Keratinocyte (primary cell): ENCODE measurements around the gene PRPF40B. TPM values are rescaled to one million over a fixed set of nuclear protein-coding genes. Genes with fewer than 3 reads are reported as not detected.

ENCODE experiments used
- DNase-seq: peaks from one replicate; pipeline ENCODE4 v3.0.0-alpha.2; 2011; ENCODE audit warnings: low read depth, missing footprints, low spot score
- FAIRE-seq: peaks from 2 replicates; lab custom pipeline; 2011; peaks lifted over from hg19 to GRCh38; lab: Jason Lieb, UNC
- H2AFZ ChIP-seq: 2 replicates; pipeline ENCODE4 v1.6.0; 2012; ENCODE audit warnings: low read length, control low read depth, inconsistent platforms; ENCODE audit not compliant: control insufficient read depth
- H3K27ac ChIP-seq: 2 replicates; pipeline ENCODE4 v1.5.1; 2011; ENCODE audit warnings: low read length; ENCODE audit not compliant: control insufficient read depth, insufficient read depth
- H3K27me3 ChIP-seq: 3 replicates; pipeline ENCODE4 v1.6.0; 2011; ENCODE audit warnings: low read length; ENCODE audit not compliant: control insufficient read depth, insufficient read depth; ENCODE audit errors: extremely low read depth
- H3K36me3 ChIP-seq, 2 experiments: 2 replicates in 1 of 2; 3 replicates in 1 of 2; pipeline ENCODE4 v1.5.1; 2011; ENCODE audit warnings: low read length in 2 of 2, mild to moderate bottlenecking in 1 of 2; ENCODE audit not compliant: control insufficient read depth in 2 of 2, insufficient read depth in 2 of 2; ENCODE audit errors: extremely low read depth in 1 of 2
- H3K4me1 ChIP-seq: 3 replicates; pipeline ENCODE4 v1.5.1; 2011; ENCODE audit warnings: low read length; ENCODE audit not compliant: control insufficient read depth, insufficient read depth; ENCODE audit errors: extremely low read depth
- H3K4me2 ChIP-seq: 3 replicates; pipeline ENCODE4 v1.6.0; 2011; ENCODE audit warnings: low read depth, low read length; ENCODE audit not compliant: control insufficient read depth, insufficient read depth; ENCODE audit errors: extremely low read depth
- H3K4me3 ChIP-seq, 3 experiments: fragments of 200-600 bp in 1 of 3; sonication (generic) in 1 of 3; 2 replicates in 2 of 3; 3 replicates in 1 of 3; pipeline ENCODE4 v1.5.1; 2011 to 2016; ENCODE audit warnings: low read length in 3 of 3, mild to moderate bottlenecking in 3 of 3, control low read depth in 2 of 3, inconsistent platforms in 1 of 3, low read depth in 1 of 3, mixed read lengths in 1 of 3, mixed run types in 1 of 3, moderate library complexity in 1 of 3; ENCODE audit not compliant: control insufficient read depth in 2 of 3, insufficient read depth in 2 of 3; ENCODE audit errors: extremely low read depth in 1 of 3
- H3K79me2 ChIP-seq: 2 replicates; pipeline ENCODE4 v1.6.0; 2012; ENCODE audit warnings: low read length; ENCODE audit not compliant: control insufficient read depth, insufficient read depth
- H3K9ac ChIP-seq: 3 replicates; pipeline ENCODE4 v1.6.0; 2011; ENCODE audit warnings: low read length; ENCODE audit not compliant: control insufficient read depth, insufficient read depth; ENCODE audit errors: extremely low read depth
- H3K9me1 ChIP-seq: 3 replicates; pipeline ENCODE4 v1.6.0; 2011; ENCODE audit warnings: low read length; ENCODE audit not compliant: control insufficient read depth, insufficient read depth; ENCODE audit errors: extremely low read depth
- H3K9me3 ChIP-seq: 2 replicates; pipeline ENCODE4 v1.5.1; 2012; ENCODE audit warnings: low read depth, low read length; ENCODE audit not compliant: control insufficient read depth
- H4K20me1 ChIP-seq: 3 replicates; pipeline ENCODE4 v1.6.0; 2011; ENCODE audit warnings: low read length; ENCODE audit not compliant: control insufficient read depth, insufficient read depth; ENCODE audit errors: extremely low read depth
- CTCF ChIP-seq, 3 experiments: IDR thresholded peaks in 1 of 3; conservative IDR thresholded peaks in 1 of 3; optimal IDR thresholded peaks in 1 of 3; 2 replicates in 2 of 3; 3 replicates in 1 of 3; pipeline versions ENCODE3 to v1.5.1; 2011; ENCODE audit warnings: low read length in 3 of 3, mild to moderate bottlenecking in 3 of 3, moderate library complexity in 2 of 3, control low read depth in 1 of 3, inconsistent platforms in 1 of 3; ENCODE audit not compliant: insufficient read depth in 2 of 3; ENCODE audit errors: extremely low read depth in 1 of 3
- EZH2 ChIP-seq: IDR thresholded peaks from one replicate; pipeline ENCODE4 v1.6.1; 2012; ENCODE audit warnings: inconsistent platforms, mild to moderate bottlenecking, low read length, moderate library complexity
- dilution Hi-C: fragments of 300-500 bp; cut with MboI; formaldehyde crosslinking; loops from one replicate; pipeline ENCODE4 v1.7.0; 2020; ENCODE audit warnings: low sequenced_read_pairs; ENCODE audit not compliant: extremely low pct_ligation_motif_present
- polyA plus RNA-seq, 5 experiments: library from polyadenylated mRNA; depleted of rRNA in 3 of 5; stranded (reverse) in 3 of 5; stranded (forward) in 1 of 5; unstranded in 1 of 5; fragments of >200 nt; gene quantifications; 1 replicate in 1 of 5; 2 replicates in 3 of 5; 3 replicates in 1 of 5; pipeline versions ENCODE4 v1.2.1 to v1.2.3, GENCODE V29; 2011 to 2012; ENCODE audit warnings: missing spikeins in 2 of 5, low read depth in 1 of 5, low replicate concordance in 1 of 5

PRPF40B gene
- polyA plus RNA-seq, 1 donor (not counting 4 experiments of a cell fraction or from before 2014, with no cell fraction given): 12.7 TPM

- DNase-seq: no peak
These were observed 47.8 kb downstream of the PRPF40B start for GRCh38 chr12:49671031-49671765.

GRCh38 chr12:49672301-49673217 lies 49.2 kb downstream of the PRPF40B start:
- Histone ChIP-seq H3K27me3 (peaks cover 9% of the 10 kb centered on the region), H3K36me3 (no peaks in the 10 kb centered on the region), H3K4me1 (no peaks in the 10 kb centered on the region), H3K79me2 (no peaks in the 10 kb centered on the region), H3K4me2 (no peak overlapping the region), H3K27ac (no peak overlapping the region), H3K9me1 (no peaks in the 10 kb centered on the region), H2AFZ (no peak overlapping the region), H3K9me3 (no peaks in the 10 kb centered on the region), H4K20me1 (no peaks in the 10 kb centered on the region), H3K4me3 (no peak overlapping the region), H3K9ac (no peak overlapping the region)
- DNase-seq: no peak
- no peak for TF ChIP-seq EZH2
- TF ChIP-seq CTCF (optimal IDR thresholded peaks at IDR 0.05 in 1 of 3, IDR thresholded peaks at IDR 0.05 in 1 of 3, conservative IDR thresholded peaks at IDR 0.05 in 1 of 3; ENCODE audit: extremely low read depth in 1 of 3, insufficient read depth in 2 of 3, low read length in 3 of 3): no peak
- dilution Hi-C loops: no loop called here
- FAIRE-seq: no peak

More at GRCh38 chr12:49671031-49671765, 47.8 kb downstream of the PRPF40B start:
- peaks cover 9% of the 10 kb centered on the region for H3K27me3 ChIP-seq
- FAIRE-seq: no peak
- H3K4me2 ChIP-seq: no peak overlapping the region
- dilution Hi-C loops: no loop called here
- no peak overlapping the region for H3K4me3 ChIP-seq
- no peaks in the 10 kb centered on the region for H3K9me1 ChIP-seq
- no peaks in the 10 kb centered on the region for H3K4me1 ChIP-seq
- no peak overlapping the region for H3K9ac ChIP-seq
- H3K36me3 ChIP-seq: no peaks in the 10 kb centered on the region
- no peaks in the 10 kb centered on the region for H3K79me2 ChIP-seq
- H3K27ac ChIP-seq: no peak overlapping the region
- no peaks in the 10 kb centered on the region for H4K20me1 ChIP-seq
- no peak overlapping the region for H2AFZ ChIP-seq
- TF ChIP-seq CTCF (optimal IDR thresholded peaks at IDR 0.05 in 1 of 3, IDR thresholded peaks at IDR 0.05 in 1 of 3, conservative IDR thresholded peaks at IDR 0.05 in 1 of 3; ENCODE audit: extremely low read depth in 1 of 3, insufficient read depth in 2 of 3, low read length in 3 of 3) (no peak), EZH2 (no peak)
- H3K9me3 ChIP-seq: no peaks in the 10 kb centered on the region
